NCI-H2196 treated with DMSO at 0.1 percent for 48 hours (cell line): ENCODE results near the gene SLC39A7.
A peak's percentile ranks its signal among the peaks of the same experiment; 100 is the strongest.

ENCODE experiments used
- DNase-seq: peaks from one replicate; lab custom pipeline; 2025; ENCODE audit not compliant: unreplicated experiment; lab: John Stamatoyannopoulos, UW

Gene SLC39A7

DNA sequence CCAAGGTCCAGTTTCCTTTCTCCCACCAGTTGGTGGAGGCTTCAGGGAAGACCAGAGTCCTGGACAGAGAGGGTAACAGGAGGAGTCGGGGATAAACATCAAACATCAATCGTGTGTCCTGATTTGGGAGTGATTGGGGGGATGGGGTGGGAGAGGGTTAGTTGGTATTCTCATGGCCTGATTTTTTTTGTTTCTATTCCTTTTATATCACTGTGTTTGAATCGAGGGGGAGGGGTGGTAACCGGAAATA is 3.4 kb downstream of the SLC39A7 start:
- no peak for DNase-seq

DNA sequence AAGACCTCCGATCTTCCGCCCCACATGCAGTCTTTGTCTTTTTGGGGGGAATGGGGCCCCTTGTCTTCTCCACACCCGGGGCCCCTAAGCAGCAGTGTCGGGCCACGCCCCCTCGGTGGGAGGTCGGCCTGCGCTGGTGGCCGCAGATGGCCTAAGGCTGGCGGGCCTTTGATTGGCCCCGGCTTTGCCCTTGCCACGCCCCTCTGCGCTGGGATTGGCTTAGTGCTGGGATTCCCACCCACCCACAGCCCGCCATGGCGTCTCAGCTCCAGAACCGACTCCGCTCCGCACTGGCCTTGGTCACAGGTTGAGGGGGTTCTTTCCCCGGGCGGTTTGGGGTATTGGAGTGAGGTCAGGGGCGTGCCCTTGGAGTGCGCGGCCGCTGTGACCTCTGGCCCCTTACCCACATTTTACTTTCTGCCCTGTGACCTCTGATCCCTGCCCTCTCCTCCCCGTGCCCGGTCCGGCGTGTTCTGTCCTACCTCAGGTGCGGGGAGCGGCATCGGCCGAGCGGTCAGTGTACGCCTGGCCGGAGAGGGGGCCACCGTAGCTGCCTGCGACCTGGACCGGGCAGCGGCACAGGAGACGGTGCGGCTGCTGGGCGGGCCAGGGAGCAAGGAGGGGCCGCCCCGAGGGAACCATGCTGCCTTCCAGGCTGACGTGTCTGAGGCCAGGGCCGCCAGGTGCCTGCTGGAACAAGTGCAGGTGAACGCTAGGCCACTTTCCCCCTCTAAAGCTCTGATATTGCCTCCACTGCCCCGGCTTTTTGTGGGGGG is 3.9 kb downstream of the SLC39A7 start, which contains the start of gene HSD17B8:
Gene HSD17B8, plus strand, starts transcription at position 241 of the 776 bp plus-strand sequence. Its CDS starts 14 bp downstream, at position 255.
- peak; percentile 95 for DNase-seq

DNA sequence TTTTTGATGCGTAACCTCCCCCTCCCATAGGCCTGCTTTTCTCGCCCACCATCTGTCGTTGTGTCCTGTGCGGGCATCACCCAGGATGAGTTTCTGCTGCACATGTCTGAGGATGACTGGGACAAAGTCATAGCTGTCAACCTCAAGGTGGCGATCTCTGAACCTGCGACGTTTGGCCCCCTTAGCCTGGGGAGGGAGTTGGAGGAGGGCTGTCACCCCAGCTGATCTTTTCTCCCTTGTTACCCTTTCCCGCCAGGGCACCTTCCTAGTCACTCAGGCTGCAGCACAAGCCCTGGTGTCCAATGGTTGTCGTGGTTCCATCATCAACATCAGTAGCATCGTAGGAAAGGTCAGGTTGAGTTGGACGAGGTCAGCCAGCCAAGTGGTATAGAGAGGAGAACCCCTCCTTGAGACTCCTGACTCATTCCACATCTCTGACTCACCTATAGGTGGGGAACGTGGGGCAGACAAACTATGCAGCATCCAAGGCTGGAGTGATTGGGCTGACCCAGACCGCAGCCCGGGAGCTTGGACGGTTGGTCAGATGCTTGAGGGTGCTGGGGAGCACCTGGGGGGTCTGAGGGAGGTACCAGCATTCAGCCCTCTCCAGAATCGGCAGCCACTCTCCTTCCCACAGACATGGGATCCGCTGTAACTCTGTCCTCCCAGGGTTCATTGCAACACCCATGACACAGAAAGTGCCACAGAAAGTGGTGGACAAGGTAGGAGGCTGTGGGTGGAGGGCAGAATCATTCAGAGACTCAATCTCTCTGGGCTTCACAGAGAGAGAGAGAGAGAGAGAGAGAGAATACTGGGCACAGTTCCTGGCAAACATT is 4.7 kb downstream of the SLC39A7 start:
- no peak for DNase-seq

DNA sequence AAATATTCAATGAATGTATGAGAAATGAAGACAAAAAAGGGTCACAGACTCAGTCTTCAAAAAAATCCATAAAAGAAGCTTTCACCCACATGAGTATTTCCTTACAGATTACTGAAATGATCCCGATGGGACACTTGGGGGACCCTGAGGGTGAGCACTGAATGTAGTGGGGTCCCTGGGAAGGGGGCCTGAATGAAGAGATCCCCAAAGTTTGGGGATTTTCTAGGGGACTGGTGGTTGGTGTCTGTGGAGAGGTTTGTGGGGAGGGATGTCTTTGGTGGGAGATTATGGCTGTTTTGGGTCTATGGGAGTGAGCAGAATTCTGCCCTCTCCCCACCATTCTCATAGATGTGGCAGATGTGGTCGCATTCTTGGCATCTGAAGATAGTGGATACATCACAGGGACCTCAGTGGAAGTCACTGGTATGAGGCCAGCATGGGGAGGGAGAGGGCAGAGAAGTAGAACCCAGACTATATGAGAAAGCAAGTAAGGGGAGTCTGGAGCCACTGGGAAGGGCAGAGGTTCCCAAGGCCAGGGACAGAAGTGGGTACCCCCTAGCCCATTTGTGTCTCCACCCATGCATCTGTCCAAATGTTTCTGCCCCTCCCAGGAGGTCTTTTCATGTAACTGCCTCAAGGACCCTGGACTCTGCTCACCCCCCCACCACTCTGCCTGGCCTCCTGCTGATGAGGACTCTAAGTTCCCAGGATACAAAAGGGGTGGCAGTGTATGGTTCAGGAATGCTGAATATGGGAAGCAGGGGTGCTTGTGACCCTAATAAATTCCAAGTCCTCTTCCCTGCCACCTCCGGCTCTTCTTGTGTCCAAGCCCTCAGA is 5.6 kb downstream of the SLC39A7 start:
- no peak for DNase-seq

DNA sequence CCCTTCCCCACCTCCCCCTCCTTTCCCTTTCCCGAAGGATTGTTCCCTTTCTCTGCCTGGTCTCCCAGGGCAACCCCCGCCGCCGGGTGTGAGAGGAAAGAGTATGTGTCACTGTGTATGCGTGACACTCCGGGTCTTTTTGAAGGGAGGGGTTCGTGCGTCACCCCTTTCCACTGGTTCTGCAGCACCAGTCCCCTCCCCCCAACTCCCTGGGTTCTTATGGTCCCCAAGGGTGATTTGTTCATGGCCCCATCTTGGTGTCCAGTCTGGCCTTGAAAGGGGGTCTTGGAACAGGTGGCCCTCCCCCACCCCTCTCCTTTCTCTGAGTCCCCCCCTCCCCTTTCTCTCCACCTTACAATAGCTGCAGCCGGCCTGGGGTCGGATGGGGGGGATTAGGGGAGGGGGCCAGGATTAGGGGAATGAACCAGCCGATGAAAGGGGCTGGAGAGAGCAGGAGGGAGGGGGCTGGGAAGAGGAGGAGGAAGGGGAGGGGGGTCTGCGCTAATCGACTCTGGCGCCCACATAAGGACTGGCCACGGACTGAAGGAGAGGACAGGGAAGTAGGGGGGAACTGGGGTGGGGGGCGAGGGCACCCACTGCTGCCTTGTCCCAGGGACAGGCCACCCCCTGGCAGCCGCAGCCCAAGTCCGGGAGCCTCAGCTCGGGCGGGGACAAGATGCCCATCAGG is 6.3 kb downstream of the SLC39A7 start:
- DNase-seq, result no peak

DNA sequence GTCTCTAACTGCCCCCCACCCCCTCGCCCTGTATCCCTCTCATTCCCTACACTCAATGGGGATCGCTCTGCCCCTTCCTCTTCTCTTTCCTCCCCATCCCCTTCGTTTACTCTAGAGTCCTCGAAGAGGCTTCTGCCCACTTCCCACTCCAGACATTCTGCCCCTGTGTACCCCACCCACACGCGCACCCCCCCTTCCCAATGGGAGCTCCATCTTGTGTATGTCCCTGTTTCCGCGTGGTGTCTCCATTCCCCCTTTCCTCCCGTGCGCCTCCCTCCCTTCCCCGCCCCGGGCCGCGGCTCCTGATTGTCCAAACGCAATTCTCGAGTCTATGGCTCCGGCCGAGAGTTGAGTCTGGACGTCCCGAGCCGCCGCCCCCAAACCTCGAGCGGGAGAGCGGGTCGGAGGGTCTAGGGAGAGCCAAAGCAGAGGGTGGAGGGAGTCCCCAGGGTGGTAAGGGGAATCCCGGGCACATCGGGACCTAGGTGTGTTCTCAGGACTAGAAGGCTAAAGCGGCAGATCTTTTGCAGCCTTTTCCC is 7.0 kb downstream of the SLC39A7 start:
- no peak for DNase-seq

DNA sequence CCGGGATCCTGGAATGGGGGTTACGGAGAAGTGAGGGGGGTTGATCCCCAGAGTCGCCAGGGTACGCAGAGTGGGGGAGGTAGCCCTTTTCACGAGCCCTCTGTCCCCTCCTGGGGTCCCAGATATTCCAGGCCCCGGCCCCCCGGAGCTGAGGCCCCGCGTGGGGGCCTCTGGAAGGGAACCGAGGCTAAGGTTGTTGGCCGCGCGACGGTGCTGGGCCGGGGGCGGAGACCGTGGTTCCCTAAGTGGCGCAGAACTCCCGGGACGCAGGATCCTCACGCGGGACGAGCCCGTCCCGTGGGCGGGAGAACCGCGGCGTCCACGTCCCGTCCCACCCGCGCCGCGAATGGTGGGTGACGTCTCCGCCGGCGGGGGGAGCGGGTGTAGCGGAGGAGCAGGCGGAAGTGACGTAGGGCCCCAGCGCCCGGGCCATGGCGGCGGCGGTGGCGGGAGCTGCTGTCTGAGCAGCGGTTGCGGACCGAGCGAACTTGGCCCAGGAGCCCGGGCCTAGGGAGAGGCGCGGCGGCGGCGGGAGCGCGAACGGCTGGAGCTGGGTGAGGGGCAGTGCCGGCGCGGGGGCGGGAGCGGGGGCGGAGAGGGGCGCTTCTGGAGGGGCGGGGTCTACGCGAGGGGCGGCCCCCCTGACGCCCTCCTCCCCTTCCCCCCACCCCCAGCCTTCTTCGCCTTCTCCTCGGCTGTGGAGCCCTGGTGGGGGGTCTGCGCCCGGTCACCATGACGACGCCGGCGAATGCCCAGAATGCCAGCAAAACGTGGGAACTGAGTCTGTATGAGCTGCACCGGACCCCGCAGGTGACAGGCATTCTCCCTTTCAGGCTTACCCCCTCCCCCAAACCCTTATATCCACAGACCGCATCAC is 7.7 kb downstream of the SLC39A7 start, which contains the start of gene RING1:
Gene RING1, plus strand, starts transcription at position 410 of the 877 bp plus-strand sequence. Its CDS starts 323 bp downstream, at position 733.
- DNase-seq, result peak; percentile 75

DNA sequence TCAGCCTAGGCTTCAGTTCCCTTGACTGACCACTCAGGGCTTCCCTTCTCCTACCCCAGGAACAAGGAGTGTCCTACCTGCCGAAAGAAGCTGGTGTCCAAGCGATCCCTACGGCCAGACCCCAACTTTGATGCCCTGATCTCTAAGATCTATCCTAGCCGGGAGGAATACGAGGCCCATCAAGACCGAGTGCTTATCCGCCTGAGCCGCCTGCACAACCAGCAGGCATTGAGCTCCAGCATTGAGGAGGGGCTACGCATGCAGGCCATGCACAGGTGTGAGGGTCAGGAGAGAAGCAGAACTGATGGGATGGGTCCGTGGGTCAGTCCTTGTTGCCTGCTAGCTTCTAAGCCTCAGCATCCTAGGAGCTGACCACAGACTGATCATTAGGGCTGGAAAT is 9.2 kb downstream of the SLC39A7 start:
- no peak for DNase-seq

DNA sequence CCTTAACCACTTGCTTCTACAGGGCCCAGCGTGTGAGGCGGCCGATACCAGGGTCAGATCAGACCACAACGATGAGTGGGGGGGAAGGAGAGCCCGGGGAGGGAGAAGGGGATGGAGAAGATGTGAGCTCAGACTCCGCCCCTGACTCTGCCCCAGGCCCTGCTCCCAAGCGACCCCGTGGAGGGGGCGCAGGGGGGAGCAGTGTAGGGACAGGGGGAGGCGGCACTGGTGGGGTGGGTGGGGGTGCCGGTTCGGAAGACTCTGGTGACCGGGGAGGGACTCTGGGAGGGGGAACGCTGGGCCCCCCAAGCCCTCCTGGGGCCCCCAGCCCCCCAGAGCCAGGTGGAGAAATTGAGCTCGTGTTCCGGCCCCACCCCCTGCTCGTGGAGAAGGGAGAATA is 10.5 kb downstream of the SLC39A7 start:
- DNase-seq, result no peak

DNA sequence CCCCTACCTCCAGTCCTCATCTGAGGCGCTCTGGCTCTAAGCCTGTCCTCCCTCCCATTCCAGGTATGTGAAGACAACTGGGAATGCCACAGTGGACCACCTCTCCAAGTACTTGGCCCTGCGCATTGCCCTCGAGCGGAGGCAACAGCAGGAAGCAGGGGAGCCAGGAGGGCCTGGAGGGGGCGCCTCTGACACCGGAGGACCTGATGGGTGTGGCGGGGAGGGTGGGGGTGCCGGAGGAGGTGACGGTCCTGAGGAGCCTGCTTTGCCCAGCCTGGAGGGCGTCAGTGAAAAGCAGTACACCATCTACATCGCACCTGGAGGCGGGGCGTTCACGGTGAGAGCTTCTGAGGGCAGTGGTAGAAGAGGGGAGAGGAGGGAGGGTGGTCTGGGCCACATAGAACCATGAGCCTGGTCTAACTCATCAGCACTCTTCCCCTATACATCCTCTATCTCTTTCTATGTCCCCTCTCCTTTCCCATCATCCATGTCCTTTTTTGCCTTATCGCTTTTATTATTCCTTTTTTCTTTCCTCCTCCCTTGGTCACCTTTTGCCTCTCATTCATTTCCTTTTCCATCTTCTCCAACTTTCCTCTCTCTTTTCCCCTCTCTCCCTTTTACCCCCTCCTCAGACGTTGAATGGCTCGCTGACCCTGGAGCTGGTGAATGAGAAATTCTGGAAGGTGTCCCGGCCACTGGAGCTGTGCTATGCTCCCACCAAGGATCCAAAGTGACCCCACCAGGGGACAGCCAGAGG is 11.2 kb downstream of the SLC39A7 start:
- DNase-seq, result no peak

DNA sequence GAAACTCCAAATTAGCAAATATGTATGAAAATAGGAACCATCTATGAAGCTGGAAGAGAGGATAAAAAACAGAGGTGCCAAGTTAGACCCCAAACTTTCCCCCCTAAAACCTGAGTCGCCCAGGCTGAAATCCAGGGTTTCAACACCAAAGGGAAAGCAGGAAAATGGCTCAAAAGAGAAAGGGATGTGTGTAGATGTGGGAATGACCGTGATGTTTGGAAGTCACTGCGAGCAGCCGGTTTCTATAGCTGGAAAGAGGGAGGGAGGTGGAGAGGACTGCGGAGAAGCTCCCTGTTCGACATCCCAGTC is 12.1 kb downstream of the SLC39A7 start:
- DNase-seq, result no peak

DNA sequence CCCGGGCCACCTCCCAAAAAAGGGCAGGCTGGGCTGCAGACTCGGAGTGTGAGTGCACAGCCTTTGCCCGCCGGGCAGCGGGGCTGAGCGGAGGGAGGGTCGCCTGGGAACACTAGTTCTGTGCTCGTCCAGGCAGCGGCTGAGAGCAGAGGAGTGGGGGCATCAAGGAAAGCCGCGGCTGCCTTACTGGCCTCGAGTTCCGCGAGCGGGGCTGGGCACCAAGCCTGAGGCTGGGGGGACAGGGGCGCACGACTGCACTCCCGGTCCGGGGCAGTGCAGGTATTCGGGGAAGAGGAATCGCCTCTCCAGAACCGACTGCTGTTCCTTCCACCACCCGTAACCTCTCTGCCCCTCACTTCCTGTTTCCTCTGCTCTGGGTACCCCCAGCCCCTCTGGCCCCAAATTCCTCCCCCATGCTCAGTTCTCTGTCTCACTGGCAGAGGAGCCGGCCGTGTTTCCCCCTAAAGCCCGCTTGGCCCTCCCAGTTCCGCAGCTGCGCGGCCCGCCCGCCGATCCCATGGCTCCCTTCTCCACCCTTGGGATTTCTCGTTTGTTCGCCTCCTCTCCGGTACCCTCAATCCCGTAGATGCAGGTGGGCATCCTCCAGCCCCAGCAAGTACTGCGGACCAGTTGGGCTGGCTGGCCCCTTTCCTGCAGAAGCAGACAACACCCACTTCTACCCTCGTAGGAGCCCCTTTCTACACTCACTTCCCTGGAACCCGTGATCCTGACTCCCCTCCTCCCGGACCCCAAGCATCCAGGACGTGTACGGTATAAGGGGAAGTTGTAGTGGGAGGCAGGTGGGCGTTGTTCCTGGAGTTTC is 12.7 kb downstream of the SLC39A7 start:
- DNase-seq, result no peak

DNA sequence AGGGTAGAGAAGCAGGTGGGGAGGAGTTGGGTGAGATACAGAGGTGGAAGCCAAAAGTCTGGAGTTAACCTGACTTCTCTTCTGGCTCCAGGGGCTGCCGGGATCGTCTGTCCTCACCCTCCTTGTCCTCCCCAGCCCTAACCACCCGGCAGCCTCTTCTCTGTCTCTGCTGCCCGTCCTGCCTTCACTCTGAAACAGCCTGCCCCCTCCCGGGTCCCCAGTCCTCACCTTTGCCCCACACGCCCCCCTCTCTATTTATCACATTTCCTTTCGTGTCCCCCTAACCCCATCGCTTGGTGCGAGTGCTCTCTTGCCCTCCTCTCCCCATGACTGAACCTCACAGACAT is 13.3 kb downstream of the SLC39A7 start:
- no peak for DNase-seq

DNA sequence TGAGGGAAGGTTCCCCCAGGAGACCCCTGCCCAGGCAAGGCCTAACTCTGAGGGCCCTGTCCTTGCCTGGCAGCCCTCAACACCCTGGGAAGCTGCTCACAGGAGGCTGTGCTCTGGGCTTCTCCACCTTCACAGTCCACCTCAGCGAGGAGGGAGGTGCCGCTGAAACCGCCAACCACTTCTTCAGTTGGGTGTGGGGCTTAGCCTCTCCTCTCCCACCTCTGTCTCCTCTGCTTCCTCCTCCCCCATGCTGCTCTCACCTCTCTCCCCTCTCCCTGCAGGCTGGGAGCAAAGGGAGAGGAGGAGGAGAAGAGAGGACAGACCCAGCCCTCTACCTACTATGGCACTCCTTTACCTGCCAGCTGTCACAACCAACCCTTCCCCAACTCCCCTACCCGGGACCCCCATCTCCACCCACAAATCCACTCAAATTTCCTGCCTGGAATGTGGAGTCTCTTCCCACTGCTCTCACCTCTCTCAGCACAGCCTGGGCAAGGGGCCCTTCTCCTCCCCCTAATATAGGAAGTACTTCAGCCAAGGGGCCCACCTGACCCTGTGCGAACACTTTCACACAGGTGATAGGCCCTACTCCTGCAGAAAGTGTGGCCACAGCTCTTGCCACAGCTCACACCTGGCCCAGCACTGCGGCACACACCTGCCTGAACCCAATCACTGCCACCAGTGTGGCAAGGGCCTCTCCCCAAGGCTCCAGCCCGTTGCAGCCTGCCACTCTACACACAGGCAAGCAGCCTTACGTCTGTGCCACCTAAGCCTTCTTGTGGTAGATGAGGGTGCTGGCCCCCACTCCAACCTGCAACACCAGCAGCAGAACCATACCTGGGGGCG is 14.8 kb downstream of the SLC39A7 start:
- no peak for DNase-seq

DNA sequence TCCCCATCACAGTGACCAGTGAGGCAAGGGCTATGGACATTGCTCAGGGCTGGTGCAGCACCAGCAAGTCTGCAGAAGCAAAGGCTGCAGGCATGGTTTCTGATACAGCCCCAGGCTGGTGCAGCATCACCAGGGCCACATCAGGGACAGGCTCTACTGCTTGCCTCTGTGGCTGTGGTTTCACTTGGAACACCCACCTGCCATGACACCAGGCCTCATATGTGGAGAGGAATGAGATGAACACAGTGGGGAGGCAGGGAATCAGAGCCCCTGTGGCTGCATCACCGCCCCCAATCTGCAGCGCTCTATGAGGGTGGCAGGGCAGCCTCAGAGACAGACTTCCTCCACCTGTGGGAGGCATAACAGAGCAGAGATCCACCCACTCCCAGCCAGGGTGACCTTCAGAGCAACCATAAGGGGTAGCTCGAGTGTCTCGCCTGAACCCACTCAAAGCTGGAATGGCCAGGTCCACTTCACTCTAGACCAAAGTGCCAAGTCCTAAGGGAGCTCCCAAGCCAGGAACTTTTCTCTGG is 15.5 kb downstream of the SLC39A7 start:
- no peak for DNase-seq

DNA sequence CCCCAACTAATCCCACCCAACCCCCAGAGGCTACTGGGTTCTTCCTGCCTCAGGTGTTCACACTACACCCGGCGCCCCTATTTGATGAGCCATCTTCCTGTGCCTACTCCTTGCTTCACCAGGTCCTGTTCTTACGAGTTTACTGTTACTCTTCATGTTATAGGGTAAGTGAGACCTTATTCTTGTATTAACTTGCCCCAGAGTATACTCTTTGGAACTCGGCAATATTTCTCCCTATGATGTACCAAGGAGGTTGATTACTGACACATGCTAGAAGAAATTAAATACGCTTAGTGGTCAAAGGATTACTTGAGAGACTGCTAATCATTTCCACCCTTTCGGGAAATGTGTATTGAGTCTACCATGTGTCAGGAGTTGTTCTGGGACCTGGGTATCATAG is 16.6 kb downstream of the SLC39A7 start:
- no peak for DNase-seq

DNA sequence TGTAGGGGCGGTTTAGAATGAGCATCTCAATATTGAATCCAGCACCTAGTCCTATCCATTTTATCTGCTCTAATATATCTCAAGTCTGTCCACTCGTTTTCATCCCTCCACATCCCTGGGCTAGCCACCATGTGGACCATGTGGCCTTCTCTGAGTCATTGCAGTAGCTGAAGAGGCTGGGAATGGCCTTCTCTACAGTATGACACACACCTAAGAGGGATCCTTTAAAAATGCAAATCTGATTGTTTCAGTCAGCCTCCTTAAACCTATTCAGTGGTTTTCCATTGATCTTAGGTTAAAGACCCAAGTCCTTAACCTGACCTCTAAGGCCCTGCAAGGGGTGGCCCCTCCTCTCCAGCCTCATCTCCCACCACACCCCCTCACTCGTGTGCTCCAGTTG is 17.0 kb downstream of the SLC39A7 start:
- no peak for DNase-seq
